ENCODE results near the gene NUDT19.
A peak's percentile ranks its signal among the peaks of the same experiment; 100 is the strongest.
"Not testable (repeated sequence)": the region's sequence is repeated elsewhere in the genome, so short reads cannot be mapped to it uniquely, and the experiment has no call there.

Gene NUDT19

GRCh38 chr19:32680986-32681385 is 10.6 kb upstream of the NUDT19 start:
- Histone ChIP-seq H2AFZ (ENCODE audit: low read depth, low read length) (no peak overlapping the region), H3K4me3 (ENCODE audit: low read length) (no peak overlapping the region), H3K27me3 (ENCODE audit: insufficient read depth, low read length) (peaks cover 33% of the 10 kb centered on the region), H3K9me3 (ENCODE audit: low read length) (no peaks in the 10 kb centered on the region), H3K4me1 (ENCODE audit: insufficient read depth, low read length) (peaks cover 6% of the 10 kb centered on the region), H3K36me3 (ENCODE audit: insufficient read depth, low read length) (no peaks in the 10 kb centered on the region)

DNA sequence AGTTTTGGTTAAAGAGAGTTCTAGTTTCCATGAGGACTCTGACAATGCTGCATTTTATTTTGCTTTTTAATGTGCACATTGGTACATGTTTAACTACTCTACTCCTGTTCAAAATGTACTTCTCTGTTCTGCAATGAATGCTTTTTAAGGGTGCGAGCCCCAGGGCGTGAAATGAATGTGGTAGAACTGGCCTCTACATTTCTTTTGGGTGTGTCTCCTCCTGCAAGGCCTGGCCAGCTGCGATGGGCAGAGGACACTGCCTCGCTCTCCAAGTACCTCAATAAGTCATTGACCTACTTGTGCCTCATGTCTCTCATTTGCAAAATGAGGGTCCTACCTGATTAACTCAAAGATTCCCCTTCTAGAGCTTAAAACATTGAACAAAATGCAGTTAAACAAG is 9.3 kb upstream of the NUDT19 start:
- no peak overlapping the region for H2AFZ ChIP-seq (ENCODE audit: low read depth, low read length)
- no peaks in the 10 kb centered on the region for H3K36me3 ChIP-seq (ENCODE audit: insufficient read depth, low read length)
- no peaks in the 10 kb centered on the region for H3K9me3 ChIP-seq (ENCODE audit: low read length)
- H3K4me1 ChIP-seq (ENCODE audit: insufficient read depth, low read length), result peaks cover 6% of the 10 kb centered on the region
- H3K4me3 ChIP-seq (ENCODE audit: low read length), result no peak overlapping the region
- peaks cover 20% of the 10 kb centered on the region for H3K27me3 ChIP-seq (ENCODE audit: insufficient read depth, low read length)

- no peaks in the 10 kb centered on the region for H3K36me3 ChIP-seq (ENCODE audit: insufficient read depth, low read length)
- H3K9me3 ChIP-seq (ENCODE audit: low read length), result no peaks in the 10 kb centered on the region
- no peak overlapping the region for H2AFZ ChIP-seq (ENCODE audit: low read depth, low read length)
- no peaks in the 10 kb centered on the region for H3K4me1 ChIP-seq (ENCODE audit: insufficient read depth, low read length)
- H3K4me3 ChIP-seq (ENCODE audit: low read length), result no peak overlapping the region
- H3K27me3 ChIP-seq (ENCODE audit: insufficient read depth, low read length), result no peaks in the 10 kb centered on the region
Measured at GRCh38 chr19:32686847-32687475, 4.7 kb upstream of the NUDT19 start.

GRCh38 chr19:32687681-32688080 is 3.9 kb upstream of the NUDT19 start:
- Histone ChIP-seq H3K9me3 (ENCODE audit: low read length) (no peaks in the 10 kb centered on the region), H3K27me3 (ENCODE audit: insufficient read depth, low read length) (no peaks in the 10 kb centered on the region), H3K4me3 (ENCODE audit: low read length) (no peak overlapping the region), H3K4me1 (ENCODE audit: insufficient read depth, low read length) (no peaks in the 10 kb centered on the region), H3K36me3 (ENCODE audit: insufficient read depth, low read length) (no peaks in the 10 kb centered on the region), H2AFZ (ENCODE audit: low read depth, low read length) (no peak overlapping the region)

DNA sequence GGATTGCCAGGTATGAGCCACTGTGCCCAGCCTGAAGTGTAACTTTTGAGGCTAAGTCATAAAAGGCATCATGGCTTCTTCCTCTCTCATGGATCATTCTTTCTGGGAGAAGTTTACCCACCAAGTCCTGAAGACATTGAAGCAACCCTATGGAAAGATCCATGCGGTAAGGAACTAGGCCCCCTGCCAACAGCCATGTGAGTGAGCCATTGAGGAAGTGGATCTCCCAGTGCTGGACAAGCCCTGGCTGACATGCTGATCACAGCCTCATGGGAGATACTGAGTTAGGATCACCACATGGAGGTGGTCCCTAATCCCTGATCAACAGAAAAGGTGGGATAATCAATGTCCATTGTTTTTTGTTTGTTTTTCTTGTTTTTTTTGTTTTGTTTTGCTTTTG is 3.3 kb upstream of the NUDT19 start:
- no peak overlapping the region for H2AFZ ChIP-seq (ENCODE audit: low read depth, low read length)
- no peaks in the 10 kb centered on the region for H3K4me1 ChIP-seq (ENCODE audit: insufficient read depth, low read length)
- H3K36me3 ChIP-seq (ENCODE audit: insufficient read depth, low read length), result no peaks in the 10 kb centered on the region
- no peak overlapping the region for H3K4me3 ChIP-seq (ENCODE audit: low read length)
- no peaks in the 10 kb centered on the region for H3K27me3 ChIP-seq (ENCODE audit: insufficient read depth, low read length)
- no peaks in the 10 kb centered on the region for H3K9me3 ChIP-seq (ENCODE audit: low read length)

- H2AFZ ChIP-seq (ENCODE audit: low read depth, low read length), result no peak overlapping the region
- H3K4me1 ChIP-seq (ENCODE audit: insufficient read depth, low read length), result no peaks in the 10 kb centered on the region
- peak overlapping the region; percentile 42 for H3K4me3 ChIP-seq (ENCODE audit: low read length)
- no peaks in the 10 kb centered on the region for H3K36me3 ChIP-seq (ENCODE audit: insufficient read depth, low read length)
- no peaks in the 10 kb centered on the region for H3K9me3 ChIP-seq (ENCODE audit: low read length)
- H3K27me3 ChIP-seq (ENCODE audit: insufficient read depth, low read length), result no peaks in the 10 kb centered on the region
Measured at GRCh38 chr19:32691952-32692726, 518 bp downstream of the NUDT19 start.

DNA sequence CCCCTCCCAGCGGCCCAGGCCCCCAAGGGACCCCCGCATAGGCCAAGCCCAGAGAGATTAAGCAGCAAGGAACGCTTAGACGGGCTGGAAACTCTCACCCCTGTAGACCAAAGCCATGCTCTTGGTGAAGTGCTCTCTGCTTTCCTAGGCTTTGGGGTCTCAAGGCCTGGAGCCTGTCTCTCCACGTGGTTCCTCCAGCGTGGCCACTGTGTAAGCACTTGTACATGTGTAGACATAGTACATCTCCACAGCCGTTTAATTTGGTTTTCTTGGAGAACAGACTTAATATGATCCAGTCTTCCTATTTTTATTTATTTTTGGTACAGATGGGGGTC is 1.1 kb downstream of the NUDT19 start:
- H3K36me3 ChIP-seq (ENCODE audit: insufficient read depth, low read length), result no peaks in the 10 kb centered on the region
- no peaks in the 10 kb centered on the region for H3K4me1 ChIP-seq (ENCODE audit: insufficient read depth, low read length)
- no peak overlapping the region for H2AFZ ChIP-seq (ENCODE audit: low read depth, low read length)
- no peaks in the 10 kb centered on the region for H3K9me3 ChIP-seq (ENCODE audit: low read length)
- peak overlapping the region; percentile 42 for H3K4me3 ChIP-seq (ENCODE audit: low read length)
- H3K27me3 ChIP-seq (ENCODE audit: insufficient read depth, low read length), result no peaks in the 10 kb centered on the region

DNA sequence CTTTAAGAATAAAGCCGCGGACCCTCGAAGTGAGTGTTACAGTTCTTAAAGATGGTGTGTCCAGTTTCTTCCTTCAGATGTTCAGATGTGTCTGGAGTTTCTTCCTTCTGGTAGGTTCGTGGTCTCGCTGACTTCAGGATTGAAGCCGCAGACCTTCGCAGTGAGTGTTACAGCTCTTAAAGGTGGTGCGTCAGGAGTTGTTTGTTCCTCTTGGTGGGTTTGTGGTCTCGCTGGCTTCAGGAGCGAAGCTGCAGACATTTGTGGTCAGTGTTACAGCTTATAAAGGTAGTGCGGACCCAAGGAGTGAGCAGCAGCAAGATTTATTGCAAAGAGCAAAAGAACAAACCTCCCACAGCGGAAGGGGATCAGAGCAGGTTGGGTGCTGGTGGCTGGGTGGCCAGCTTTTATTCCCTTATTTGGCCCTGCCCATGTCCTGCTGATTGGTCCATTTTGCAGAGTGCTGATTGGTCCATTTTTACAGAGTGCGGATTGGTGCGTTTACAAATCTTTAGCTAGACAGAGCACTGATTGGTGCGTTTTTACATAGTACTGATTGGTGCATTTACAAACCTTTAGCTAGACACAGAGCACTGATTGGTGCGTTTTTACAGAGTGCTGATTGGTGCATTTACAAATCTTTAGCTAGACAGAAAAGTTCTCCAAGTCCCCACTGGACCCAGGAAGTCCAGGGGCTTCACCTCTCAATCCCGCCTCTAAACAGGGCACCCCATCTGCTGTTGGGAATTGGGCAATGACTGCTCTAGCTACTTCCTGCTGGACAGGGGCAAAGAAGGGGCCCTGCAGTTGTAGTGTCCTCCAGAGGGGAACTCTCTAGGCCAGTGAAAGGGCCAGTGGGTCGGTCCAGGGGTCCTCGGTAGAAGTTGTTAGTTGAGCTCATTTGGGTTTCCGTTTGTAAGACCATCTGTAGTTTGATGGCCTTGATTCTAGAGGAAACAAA is 1.8 kb downstream of the NUDT19 start:
- not testable (repeated sequence) for H3K9me3 ChIP-seq (ENCODE audit: low read length); H3K36me3 ChIP-seq (ENCODE audit: insufficient read depth, low read length); H3K4me3 ChIP-seq (ENCODE audit: low read length); H2AFZ ChIP-seq (ENCODE audit: low read depth, low read length); H3K27me3 ChIP-seq (ENCODE audit: insufficient read depth, low read length); H3K4me1 ChIP-seq (ENCODE audit: insufficient read depth, low read length)

- not testable (repeated sequence) for H2AFZ ChIP-seq (ENCODE audit: low read depth, low read length); H3K9me3 ChIP-seq (ENCODE audit: low read length); H3K36me3 ChIP-seq (ENCODE audit: insufficient read depth, low read length); H3K4me1 ChIP-seq (ENCODE audit: insufficient read depth, low read length); H3K4me3 ChIP-seq (ENCODE audit: low read length); H3K27me3 ChIP-seq (ENCODE audit: insufficient read depth, low read length)
Measured at GRCh38 chr19:32694316-32694715, 2.7 kb downstream of the NUDT19 start.

DNA sequence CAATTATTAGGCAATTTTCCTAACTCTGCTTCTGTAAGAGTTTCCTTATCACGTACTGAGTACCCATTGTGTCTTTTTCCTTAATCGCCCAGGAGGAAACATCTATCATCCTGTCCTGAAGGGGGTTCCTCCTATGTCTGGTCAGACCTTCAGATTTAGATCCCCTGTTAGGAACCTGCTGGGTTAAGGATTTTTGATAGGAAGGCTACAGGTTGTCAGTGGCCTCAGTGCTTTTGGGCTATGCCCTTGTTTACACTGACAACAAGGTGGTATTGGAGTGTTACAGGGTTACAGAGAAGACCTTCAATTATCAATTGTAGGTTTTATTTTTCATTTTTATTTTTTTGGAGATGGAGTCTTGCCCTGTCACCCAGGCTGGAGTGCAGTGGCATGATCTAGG is 3.2 kb downstream of the NUDT19 start:
- H2AFZ ChIP-seq (ENCODE audit: low read depth, low read length); H3K36me3 ChIP-seq (ENCODE audit: insufficient read depth, low read length); H3K27me3 ChIP-seq (ENCODE audit: insufficient read depth, low read length); H3K4me1 ChIP-seq (ENCODE audit: insufficient read depth, low read length); H3K4me3 ChIP-seq (ENCODE audit: low read length); H3K9me3 ChIP-seq (ENCODE audit: low read length): not testable (repeated sequence)

DNA sequence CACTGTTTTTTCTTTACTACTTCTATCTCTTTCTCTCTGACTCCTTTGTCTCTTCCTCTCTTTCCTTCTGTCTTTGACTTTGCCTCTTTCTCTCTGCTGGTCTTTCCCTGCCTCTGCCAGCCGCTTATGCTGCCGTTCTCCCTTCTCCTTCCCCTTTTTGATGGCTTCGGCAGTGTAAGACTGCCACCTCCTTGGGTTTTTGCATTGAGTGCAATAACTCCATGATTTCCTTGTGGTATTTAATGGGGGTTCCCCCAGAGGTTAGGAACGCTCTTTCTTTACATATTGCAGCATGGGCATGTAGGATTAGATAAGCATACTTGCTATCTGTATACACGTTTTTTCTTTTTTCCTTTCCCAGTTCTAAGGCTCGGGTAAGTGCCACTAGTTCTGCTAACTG is 3.9 kb downstream of the NUDT19 start:
- H3K4me3 ChIP-seq (ENCODE audit: low read length); H3K9me3 ChIP-seq (ENCODE audit: low read length); H2AFZ ChIP-seq (ENCODE audit: low read depth, low read length); H3K36me3 ChIP-seq (ENCODE audit: insufficient read depth, low read length); H3K4me1 ChIP-seq (ENCODE audit: insufficient read depth, low read length); H3K27me3 ChIP-seq (ENCODE audit: insufficient read depth, low read length): not testable (repeated sequence)

GRCh38 chr19:32696771-32697170 is 5.2 kb downstream of the NUDT19 start:
- not testable (repeated sequence) for H3K27me3 ChIP-seq (ENCODE audit: insufficient read depth, low read length); H3K4me3 ChIP-seq (ENCODE audit: low read length)

DNA sequence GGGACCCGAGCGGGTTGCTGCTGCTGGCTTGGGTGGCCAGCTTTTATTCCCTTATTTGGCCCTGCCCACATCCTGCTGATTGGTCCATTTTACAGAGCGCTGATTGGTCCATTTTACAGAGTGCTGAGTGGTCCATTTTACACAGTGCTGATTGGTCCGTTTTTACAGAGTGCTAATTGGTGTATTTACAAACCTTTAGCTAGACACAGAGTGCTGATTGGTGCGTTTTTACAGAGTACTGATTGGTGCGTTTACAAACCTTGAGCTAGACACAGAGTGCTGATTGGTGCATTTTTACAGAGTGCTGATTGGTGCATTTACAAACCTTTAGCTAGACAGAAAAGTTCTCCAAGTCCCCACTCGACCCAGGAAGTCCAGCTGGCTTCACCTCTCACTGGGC is 8.5 kb downstream of the NUDT19 start:
- H3K4me1 ChIP-seq (ENCODE audit: insufficient read depth, low read length); H2AFZ ChIP-seq (ENCODE audit: low read depth, low read length); H3K27me3 ChIP-seq (ENCODE audit: insufficient read depth, low read length); H3K9me3 ChIP-seq (ENCODE audit: low read length); H3K4me3 ChIP-seq (ENCODE audit: low read length); H3K36me3 ChIP-seq (ENCODE audit: insufficient read depth, low read length): not testable (repeated sequence)

More at GRCh38 chr19:32696771-32697170, 5.2 kb downstream of the NUDT19 start:
- H3K36me3 ChIP-seq (ENCODE audit: insufficient read depth, low read length); H2AFZ ChIP-seq (ENCODE audit: low read depth, low read length); H3K9me3 ChIP-seq (ENCODE audit: low read length); H3K4me1 ChIP-seq (ENCODE audit: insufficient read depth, low read length): not testable (repeated sequence)
